HG03097 (cell line): ENCODE data around the gene ZSCAN1.

Source experiments
- ATAC-seq: cut with Tn5 transposase; IDR thresholded peaks from one replicate; pipeline ENCODE4 v1.9.1; 2021; ENCODE audit not compliant: unreplicated experiment, low FRiP score

ZSCAN1 gene

GRCh38 chr19:58038688-58039204, 4.9 kb downstream of the ZSCAN1 start:
- ATAC-seq = no peak

GRCh38 chr19:58040751-58041525, 7.1 kb downstream of the ZSCAN1 start:
- ATAC-seq = no peak

- no peak for ATAC-seq
Observed at GRCh38 chr19:58042495-58043340, 8.9 kb downstream of the ZSCAN1 start.

GRCh38 chr19:58044391-58044790, 10.6 kb downstream of the ZSCAN1 start:
- no peak for ATAC-seq

- ATAC-seq = no peak
Observed at GRCh38 chr19:58044886-58045285, 11.1 kb downstream of the ZSCAN1 start.

- ATAC-seq = no peak
Observed at GRCh38 chr19:58045411-58046050, 11.7 kb downstream of the ZSCAN1 start.

GRCh38 chr19:58046856-58047255, 13.0 kb downstream of the ZSCAN1 start:
- ATAC-seq = no peak

GRCh38 chr19:58047672-58048071, 13.8 kb downstream of the ZSCAN1 start:
- ATAC-seq = no peak

- ATAC-seq = no peak
Observed at GRCh38 chr19:58052256-58052655, 18.4 kb downstream of the ZSCAN1 start.

- ATAC-seq = no peak
Observed at GRCh38 chr19:58053480-58054156, 19.8 kb downstream of the ZSCAN1 start.

GRCh38 chr19:58054901-58055874, 21.4 kb downstream of the ZSCAN1 start:
- ATAC-seq = no peak

- no peak for ATAC-seq
Observed at GRCh38 chr19:58056261-58056660, 22.4 kb downstream of the ZSCAN1 start.

GRCh38 chr19:58056861-58057260, 23.0 kb downstream of the ZSCAN1 start:
- no peak for ATAC-seq

- no peak for ATAC-seq
Observed at GRCh38 chr19:58058467-58058866, 24.6 kb downstream of the ZSCAN1 start.

GRCh38 chr19:58059003-58059670, 25.3 kb downstream of the ZSCAN1 start, which contains the start of gene ZNF135:
Gene ZNF135 (plus strand): TSS chr19:58059282. CDS start chr19:58060003, 721 bp downstream.
- ATAC-seq = no peak

- ATAC-seq = no peak
Observed at GRCh38 chr19:58059671-58060078, 25.9 kb downstream of the ZSCAN1 start.

GRCh38 chr19:58060231-58060630, 26.4 kb downstream of the ZSCAN1 start:
- no peak for ATAC-seq

- ATAC-seq = no peak
Observed at GRCh38 chr19:58063712-58064111, 29.9 kb downstream of the ZSCAN1 start.
